Gastroesophageal sphincter (tissue), 3 donors: ENCODE results near the gene BICC1.

Experiments used
- CTCF ChIP-seq, 4 experiments: fragments of 200-600 bp in 2 of 4; fragments of 450-650 bp in 2 of 4; sonication (generic) in 1 of 4; IDR thresholded peaks; one replicate each; pipeline ENCODE4 v1.5.1; 2017 to 2019; ENCODE audit warnings: antibody characterized with exemption in 4 of 4, mild to moderate bottlenecking in 2 of 4, moderate library complexity in 2 of 4
- POLR2AphosphoS5 ChIP-seq: sonication (generic); formaldehyde crosslinking; IDR thresholded peaks from one replicate; pipeline ENCODE4 v1.6.1; 2017; ENCODE audit warnings: antibody characterized with exemption

GRCh38 chr10:58731276-58731675, 218.6 kb downstream of the BICC1 start:
- TF ChIP-seq POLR2AphosphoS5 (no peak), CTCF (IDR thresholded peaks at IDR 0.05) (no peak)
